Dendritic cell treated with granulocyte-macrophage colony-stimulating factor and Interleukin-4, amounts not matched to agents 40 ng/mL and 50 ng/mL, for 4 days (primary cell): ENCODE measurements around the gene KIF11.
A peak's percentile ranks its signal among the peaks of the same experiment; 100 is the strongest.
"Not testable (repeated sequence)": the region's sequence is repeated elsewhere in the genome, so short reads cannot be mapped to it uniquely, and the experiment has no call there.

Experiments used
- H3K27ac Mint-ChIP-seq: one replicate; pipeline ENCODE4 v1.8.0; 2022; ENCODE audit warnings: mild to moderate bottlenecking, mixed read lengths
- H3K27me3 Mint-ChIP-seq: one replicate; pipeline ENCODE4 v1.8.0; 2022; ENCODE audit warnings: mild to moderate bottlenecking, mixed read lengths
- H3K36me3 Mint-ChIP-seq: one replicate; pipeline ENCODE4 v1.8.0; 2022; ENCODE audit warnings: low read depth, mixed read lengths
- H3K4me1 Mint-ChIP-seq: one replicate; pipeline ENCODE4 v1.8.0; 2022; ENCODE audit warnings: low read depth, mixed read lengths
- H3K4me3 Mint-ChIP-seq: one replicate; pipeline ENCODE4 v1.8.0; 2022; ENCODE audit warnings: mild to moderate bottlenecking, moderate library complexity, mixed read lengths
- H3K9me3 Mint-ChIP-seq: one replicate; pipeline ENCODE4 v1.8.0; 2022; ENCODE audit warnings: mixed read lengths
- intact Hi-C: fragments of 100-400 bp; cut with micrococcal nuclease; formaldehyde crosslinking; loops from one replicate; pipeline ENCODE4 v1.15.0; 2022

KIF11 gene

GRCh38 chr10:92592761-92593618 is at the start of gene KIF11:
Gene KIF11, plus strand, starts transcription at chr10:92593130. Its CDS starts 246 bp downstream, at chr10:92593376.
- Mint-ChIP-seq H3K4me3 (peak within 1 kb of the TSS; percentile 96), H3K27ac (peak within 1 kb of the TSS; percentile 98), H3K9me3 (no peaks in the 10 kb centered on the region), H3K27me3 (no peaks in the 10 kb centered on the region), H3K4me1 (peaks cover 35% of the 10 kb centered on the region), H3K36me3 (peaks cover 10% of the 10 kb centered on the region)
- intact Hi-C loops, result loop anchor here (2.0 to 10.0 kb wide), 5 partner anchors 96 to 301 kb away; partner anchors contain the start of genes CPEB3, EXOC6, HHEX and MARCHF5

DNA sequence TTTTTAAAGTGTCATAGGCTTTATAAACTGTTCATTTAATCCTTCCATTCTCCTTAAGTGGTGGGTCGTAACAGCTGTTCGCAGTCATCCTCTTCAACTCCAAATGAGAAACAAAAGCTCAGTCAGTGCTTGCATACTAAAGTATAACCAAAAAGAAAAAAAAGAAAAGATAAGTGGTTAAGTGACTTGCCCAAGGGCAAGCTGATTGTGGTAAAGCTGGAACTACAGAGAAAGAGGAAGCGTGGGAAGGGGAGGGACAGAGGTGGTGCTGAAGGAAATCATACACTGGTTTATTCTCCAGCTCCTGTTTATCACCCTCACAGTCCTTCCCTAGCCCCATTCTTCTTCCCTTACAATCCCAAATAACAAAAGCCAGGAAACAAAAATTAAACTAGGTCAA is 48.6 kb upstream of the KIF11 start:
- Mint-ChIP-seq H3K36me3 (peaks cover 14% of the 10 kb centered on the region), H3K4me3 (peak overlapping the region; percentile 24), H3K9me3 (no peaks in the 10 kb centered on the region), H3K27me3 (no peaks in the 10 kb centered on the region), H3K27ac (peak overlapping the region; percentile 56), H3K4me1 (peaks cover 53% of the 10 kb centered on the region)
- intact Hi-C loops, result no loop called here

DNA sequence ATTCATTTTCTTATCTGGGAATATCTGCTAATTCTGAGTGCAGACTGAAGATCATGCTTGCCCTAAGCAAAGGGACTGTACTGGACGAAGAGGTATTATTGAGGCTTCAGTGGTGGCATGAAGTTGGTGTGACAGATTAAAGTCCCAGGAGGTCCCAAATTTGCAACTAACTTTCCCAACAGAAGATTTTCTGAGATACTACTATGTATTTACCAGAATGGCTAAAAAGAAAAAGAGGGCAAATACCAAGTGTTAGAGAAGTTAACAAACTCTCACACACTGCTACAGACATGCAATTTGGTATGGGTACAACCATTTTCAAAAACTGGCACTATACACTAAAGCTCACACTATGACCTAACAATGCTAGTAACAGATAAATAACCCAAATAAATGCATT is 47.4 kb upstream of the KIF11 start:
- H3K27ac Mint-ChIP-seq, result no peak overlapping the region
- peaks cover 53% of the 10 kb centered on the region for H3K4me1 Mint-ChIP-seq
- H3K36me3 Mint-ChIP-seq, result peaks cover 22% of the 10 kb centered on the region
- H3K4me3 Mint-ChIP-seq, result no peak overlapping the region
- H3K27me3 Mint-ChIP-seq, result no peaks in the 10 kb centered on the region
- no peaks in the 10 kb centered on the region for H3K9me3 Mint-ChIP-seq
- intact Hi-C loops, result no loop called here

DNA sequence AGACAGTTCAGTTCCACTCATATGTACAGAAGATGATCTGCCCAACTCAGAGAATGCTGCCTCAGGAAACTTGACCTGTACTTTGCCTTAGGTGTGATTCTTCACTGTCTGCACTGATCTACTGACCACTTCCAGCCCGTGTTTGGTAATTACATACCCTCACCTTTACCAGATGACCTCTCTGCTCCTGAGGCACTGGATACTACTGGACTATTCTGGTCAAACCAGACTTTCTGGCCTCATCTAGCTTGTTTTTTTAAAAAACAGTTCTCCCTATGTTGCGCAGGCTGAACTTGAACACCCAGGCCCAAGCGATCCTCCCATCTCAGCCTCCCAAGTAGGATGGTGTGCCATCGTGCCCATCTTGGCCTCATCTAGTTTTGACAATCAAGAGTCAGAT is 45.3 kb upstream of the KIF11 start:
- intact Hi-C loops, result no loop called here
- H3K4me3 Mint-ChIP-seq, result no peak overlapping the region
- H3K36me3 Mint-ChIP-seq, result peaks cover 33% of the 10 kb centered on the region
- no peaks in the 10 kb centered on the region for H3K9me3 Mint-ChIP-seq
- no peaks in the 10 kb centered on the region for H3K27me3 Mint-ChIP-seq
- peaks cover 35% of the 10 kb centered on the region for H3K4me1 Mint-ChIP-seq
- no peak overlapping the region for H3K27ac Mint-ChIP-seq

- H3K4me3 Mint-ChIP-seq, result no peak overlapping the region
- H3K36me3 Mint-ChIP-seq, result peaks cover 62% of the 10 kb centered on the region
- intact Hi-C loops, result no loop called here
- H3K27ac Mint-ChIP-seq, result no peak overlapping the region
- H3K4me1 Mint-ChIP-seq, result peaks cover 3% of the 10 kb centered on the region
- H3K9me3 Mint-ChIP-seq, result peaks cover 21% of the 10 kb centered on the region
- no peaks in the 10 kb centered on the region for H3K27me3 Mint-ChIP-seq
These were observed 42.0 kb upstream of the KIF11 start for GRCh38 chr10:92550924-92551323.

- Mint-ChIP-seq H3K4me1 (no peaks in the 10 kb centered on the region), H3K4me3 (no peak overlapping the region), H3K9me3 (peaks cover 21% of the 10 kb centered on the region), H3K27me3 (no peaks in the 10 kb centered on the region), H3K27ac (no peak overlapping the region), H3K36me3 (peaks cover 73% of the 10 kb centered on the region)
- intact Hi-C loops, result no loop called here
These were observed 40.6 kb upstream of the KIF11 start for GRCh38 chr10:92552310-92552709.

DNA sequence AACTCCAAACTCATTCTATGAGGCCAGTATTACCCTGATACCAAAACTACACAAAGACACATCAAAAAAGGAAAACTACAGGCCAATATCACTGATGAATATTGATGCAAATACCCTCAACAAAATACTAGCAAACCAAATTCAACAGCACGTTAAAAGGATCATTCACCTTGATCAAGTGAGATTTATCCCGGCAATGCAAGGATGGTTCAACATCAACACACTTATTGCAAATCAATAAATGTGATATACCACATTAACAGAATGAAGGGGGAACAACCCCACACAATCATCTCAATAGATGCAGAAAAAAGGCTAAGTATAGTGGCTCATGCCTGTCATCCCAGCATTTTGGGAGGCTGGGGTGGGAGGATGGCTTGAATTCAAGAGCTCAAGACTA is 39.0 kb upstream of the KIF11 start:
- no peak overlapping the region for H3K4me3 Mint-ChIP-seq
- no peaks in the 10 kb centered on the region for H3K4me1 Mint-ChIP-seq
- no peaks in the 10 kb centered on the region for H3K27me3 Mint-ChIP-seq
- H3K9me3 Mint-ChIP-seq, result peaks cover 21% of the 10 kb centered on the region
- intact Hi-C loops, result no loop called here
- peaks cover 79% of the 10 kb centered on the region for H3K36me3 Mint-ChIP-seq
- no peak overlapping the region for H3K27ac Mint-ChIP-seq

DNA sequence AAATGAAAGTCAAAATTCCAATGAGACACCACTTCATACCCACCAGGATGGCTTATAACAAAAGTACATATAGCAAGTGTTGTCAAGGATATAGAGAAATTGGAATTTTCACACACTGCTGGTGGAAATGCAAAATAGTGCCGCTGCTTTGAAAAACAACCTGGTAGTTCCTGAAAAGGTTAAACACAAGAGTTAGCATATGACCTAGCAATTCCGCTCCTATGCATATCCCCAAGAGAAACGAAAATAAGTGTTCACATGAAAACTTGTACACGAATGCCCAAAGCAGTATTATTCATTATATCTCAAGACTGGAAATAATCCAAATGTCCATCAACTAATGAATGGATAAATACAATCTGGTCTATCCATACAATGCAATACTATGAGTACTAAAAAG is 33.9 kb upstream of the KIF11 start:
- Mint-ChIP-seq H3K4me3 (no peak overlapping the region), H3K9me3 (peaks cover 11% of the 10 kb centered on the region), H3K27me3 (no peaks in the 10 kb centered on the region), H3K27ac (no peak overlapping the region), H3K36me3 (peaks cover 84% of the 10 kb centered on the region), H3K4me1 (peaks cover 13% of the 10 kb centered on the region)
- intact Hi-C loops, result no loop called here

DNA sequence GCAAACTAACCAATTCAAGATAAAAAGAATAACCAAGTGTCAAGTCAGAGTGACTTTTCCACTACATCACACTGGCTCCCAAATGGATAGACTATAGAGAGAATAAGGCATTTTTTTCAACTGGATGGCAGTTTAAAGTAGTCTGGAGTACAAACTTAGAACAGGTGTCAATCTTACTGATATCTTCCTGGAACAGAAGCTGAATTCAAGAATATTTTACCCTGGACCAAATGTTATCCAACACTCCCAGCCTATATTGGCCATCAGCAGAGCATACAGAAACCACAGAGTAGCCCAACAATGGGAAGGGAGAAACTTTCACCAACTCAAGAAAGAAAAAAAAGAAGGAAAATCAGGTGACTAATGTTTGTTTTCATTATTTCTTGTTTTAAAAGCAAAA is 30.5 kb upstream of the KIF11 start:
- Mint-ChIP-seq H3K4me1 (peaks cover 23% of the 10 kb centered on the region), H3K36me3 (peaks cover 83% of the 10 kb centered on the region), H3K9me3 (no peaks in the 10 kb centered on the region), H3K27ac (no peak overlapping the region), H3K4me3 (no peak overlapping the region), H3K27me3 (no peaks in the 10 kb centered on the region)
- intact Hi-C loops, result no loop called here

DNA sequence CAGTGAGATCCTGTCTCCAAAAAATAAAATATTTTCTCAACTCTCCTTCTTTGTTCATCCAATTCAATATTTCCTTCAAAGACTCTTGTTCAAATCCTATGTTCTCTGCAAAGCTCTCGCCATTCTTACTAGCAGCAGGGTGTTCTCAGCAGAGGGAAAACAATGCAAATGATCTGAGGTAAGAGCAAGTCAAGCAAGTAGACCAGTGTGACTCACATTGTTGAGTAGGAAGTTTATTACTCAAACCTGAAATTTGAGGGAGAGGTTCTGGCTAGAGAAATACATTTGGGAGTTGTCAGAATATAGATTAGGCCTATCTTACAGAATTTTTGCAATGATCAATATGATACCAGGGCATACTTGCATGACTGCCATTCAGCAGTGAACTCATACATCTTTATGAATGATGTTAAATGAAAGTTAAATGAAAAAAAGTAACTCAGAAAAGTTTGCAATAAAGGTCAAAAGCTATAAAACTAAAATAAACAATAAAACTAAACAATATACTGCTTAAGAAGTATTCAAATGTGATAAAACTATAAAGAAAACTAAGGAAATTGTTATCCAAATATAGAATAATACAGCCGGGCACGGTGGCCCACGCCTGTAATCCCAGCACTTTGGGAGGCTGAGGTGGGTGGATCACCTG is 24.9 kb upstream of the KIF11 start:
- intact Hi-C loops, result no loop called here
- no peaks in the 10 kb centered on the region for H3K9me3 Mint-ChIP-seq
- peaks cover 62% of the 10 kb centered on the region for H3K36me3 Mint-ChIP-seq
- H3K27me3 Mint-ChIP-seq, result no peaks in the 10 kb centered on the region
- no peak overlapping the region for H3K4me3 Mint-ChIP-seq
- peaks cover 51% of the 10 kb centered on the region for H3K4me1 Mint-ChIP-seq
- H3K27ac Mint-ChIP-seq, result no peak overlapping the region

- H3K27ac Mint-ChIP-seq, result no peak overlapping the region
- peaks cover 51% of the 10 kb centered on the region for H3K4me1 Mint-ChIP-seq
- peaks cover 63% of the 10 kb centered on the region for H3K36me3 Mint-ChIP-seq
- H3K4me3 Mint-ChIP-seq, result no peak overlapping the region
- no peaks in the 10 kb centered on the region for H3K9me3 Mint-ChIP-seq
- intact Hi-C loops, result no loop called here
- H3K27me3 Mint-ChIP-seq, result no peaks in the 10 kb centered on the region
These were observed 23.9 kb upstream of the KIF11 start for GRCh38 chr10:92569071-92569470.

GRCh38 chr10:92569663-92570062 is 23.3 kb upstream of the KIF11 start:
- H3K27me3 Mint-ChIP-seq, intact Hi-C loops, H3K4me3 Mint-ChIP-seq, H3K27ac Mint-ChIP-seq, H3K9me3 Mint-ChIP-seq: not testable (repeated sequence)
- H3K36me3 Mint-ChIP-seq, result peaks cover 60% of the 10 kb centered on the region
- peaks cover 56% of the 10 kb centered on the region for H3K4me1 Mint-ChIP-seq

DNA sequence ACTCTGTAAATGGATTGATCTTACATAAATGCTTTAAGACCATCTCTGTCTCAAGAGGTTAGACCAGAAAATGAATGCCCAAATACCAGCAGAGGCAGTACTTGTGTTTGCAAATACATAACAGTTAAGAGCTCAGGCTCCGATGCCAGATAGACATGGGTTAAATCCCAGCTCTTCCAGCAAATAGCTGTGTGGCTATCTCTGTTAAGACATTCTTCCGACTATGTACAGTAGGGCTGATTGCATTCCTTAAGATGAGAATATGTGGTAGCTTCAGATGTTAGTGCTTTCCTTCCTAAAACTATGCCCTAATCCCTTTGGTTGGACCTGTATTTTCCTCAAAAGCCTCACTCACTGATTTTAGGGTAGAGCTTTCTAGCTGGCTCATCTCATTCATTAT is 21.3 kb upstream of the KIF11 start:
- no peak overlapping the region for H3K4me3 Mint-ChIP-seq
- intact Hi-C loops, result no loop called here
- no peaks in the 10 kb centered on the region for H3K27me3 Mint-ChIP-seq
- H3K27ac Mint-ChIP-seq, result no peak overlapping the region
- H3K36me3 Mint-ChIP-seq, result peaks cover 41% of the 10 kb centered on the region
- no peaks in the 10 kb centered on the region for H3K9me3 Mint-ChIP-seq
- H3K4me1 Mint-ChIP-seq, result peaks cover 60% of the 10 kb centered on the region

GRCh38 chr10:92572362-92573090 is 20.4 kb upstream of the KIF11 start:
- no peaks in the 10 kb centered on the region for H3K27me3 Mint-ChIP-seq
- intact Hi-C loops, result no loop called here
- H3K9me3 Mint-ChIP-seq, result no peaks in the 10 kb centered on the region
- peaks cover 35% of the 10 kb centered on the region for H3K36me3 Mint-ChIP-seq
- H3K27ac Mint-ChIP-seq, result peak overlapping the region; percentile 94
- H3K4me1 Mint-ChIP-seq, result peaks cover 54% of the 10 kb centered on the region
- peak overlapping the region; percentile 88 for H3K4me3 Mint-ChIP-seq
